HepG2 (cell line): Measurements from ENCODE around the gene ABHD12. TPM values are rescaled to one million over a fixed set of nuclear protein-coding genes. Genes with fewer than 3 reads are reported as not detected.

Experiments used
- ARID4A ChIP-seq: sonication (generic); formaldehyde crosslinking; IDR thresholded peaks from 2 replicates; pipeline ENCODE4 v1.5.0; 2020; ENCODE audit warnings: mild to moderate bottlenecking, missing genetic modification reagents, borderline replicate concordance
- CHD4 ChIP-seq: fragments of 200-600 bp; sonication (generic); IDR thresholded peaks from 2 replicates; pipeline ENCODE4 v1.7.0; 2017; ENCODE audit warnings: mild to moderate bottlenecking, low read length, borderline replicate concordance
- GABPB1 ChIP-seq: IDR thresholded peaks from 2 replicates; pipeline ENCODE4 v1.6.1; 2016; ENCODE audit warnings: mild to moderate bottlenecking, missing genetic modification reagents, moderate library complexity, missing compliant biosample characterization
- GPN1 ChIP-seq: sonication (generic); formaldehyde crosslinking; IDR thresholded peaks from 2 replicates; pipeline ENCODE4 v1.5.1; 2020; ENCODE audit warnings: missing genetic modification reagents, borderline replicate concordance
- HMG20A ChIP-seq: IDR thresholded peaks from 2 replicates; pipeline ENCODE4 v1.6.1; 2016; ENCODE audit warnings: borderline replicate concordance
- POGK ChIP-seq: sonication (generic); formaldehyde crosslinking; conservative IDR thresholded peaks from 2 replicates; pipeline ENCODE4 v1.8.0; 2022; ENCODE audit warnings: mild to moderate bottlenecking, moderate library complexity, missing genetic modification reagents
- PRMT3 ChIP-seq: sonication (generic); formaldehyde crosslinking; IDR thresholded peaks from 2 replicates; pipeline ENCODE4 v1.8.1; 2022; ENCODE audit warnings: low read depth, mild to moderate bottlenecking, moderate library complexity, missing genetic modification reagents, borderline replicate concordance
- TEAD3 ChIP-seq: optimal IDR thresholded peaks from 2 replicates; pipeline ENCODE3; 2016; ENCODE audit warnings: borderline replicate concordance
- TOE1 ChIP-seq: sonication (generic); formaldehyde crosslinking; IDR thresholded peaks from 2 replicates; pipeline ENCODE4 v1.4.0; 2020; ENCODE audit warnings: mild to moderate bottlenecking, missing genetic modification reagents
- TSC22D2 ChIP-seq: sonication (generic); formaldehyde crosslinking; IDR thresholded peaks from 2 replicates; pipeline ENCODE4 v1.5.1; 2020; ENCODE audit warnings: missing genetic modification reagents, mild to moderate bottlenecking, borderline replicate concordance
- ZNF20 ChIP-seq: sonication (generic); formaldehyde crosslinking; IDR thresholded peaks from 2 replicates; pipeline ENCODE4 v1.4.0; 2020; ENCODE audit warnings: mild to moderate bottlenecking, moderate library complexity, missing genetic modification reagents
- ZNF225 ChIP-seq: sonication (generic); formaldehyde crosslinking; IDR thresholded peaks from 2 replicates; pipeline ENCODE4 v1.4.0; 2020; ENCODE audit warnings: mild to moderate bottlenecking, missing genetic modification reagents
- ZNF446 ChIP-seq: sonication (generic); formaldehyde crosslinking; IDR thresholded peaks from 2 replicates; pipeline ENCODE4 v1.5.0; 2020; ENCODE audit warnings: mild to moderate bottlenecking, missing genetic modification reagents
- ZNF562 ChIP-seq: sonication (generic); formaldehyde crosslinking; IDR thresholded peaks from 2 replicates; pipeline ENCODE4 v1.8.0; 2022; ENCODE audit warnings: missing genetic modification reagents, borderline replicate concordance
- ZNF598 ChIP-seq: sonication (generic); formaldehyde crosslinking; IDR thresholded peaks from 2 replicates; pipeline ENCODE4 v1.5.1; 2020; ENCODE audit warnings: mild to moderate bottlenecking, missing genetic modification reagents, borderline replicate concordance
- ZNF646 ChIP-seq: sonication (generic); formaldehyde crosslinking; IDR thresholded peaks from 2 replicates; pipeline ENCODE4 v1.9.0; 2021; ENCODE audit warnings: mild to moderate bottlenecking, missing genetic modification reagents
- ZNF772 ChIP-seq: sonication (generic); formaldehyde crosslinking; IDR thresholded peaks from 2 replicates; pipeline ENCODE4 v1.5.0; 2020; ENCODE audit warnings: mild to moderate bottlenecking, missing genetic modification reagents
- polyA plus RNA-seq, 8 experiments: library from polyadenylated mRNA; depleted of rRNA in 3 of 8; stranded (reverse) in 7 of 8; unstranded in 1 of 8; fragments of >200 nt; fragmentation: Illumina TruSeq in 4 of 8; extraction: Trizol in 4 of 8; gene quantifications; 2 replicates each; pipeline versions ENCODE4 v1.2.1 to v1.2.3, GENCODE V29; 2011 to 2016; ENCODE audit warnings: low read depth in 4 of 8, missing spikeins in 1 of 8, mixed read lengths in 1 of 8; ENCODE audit not compliant: insufficient read depth in 1 of 8
- total RNA-seq, 5 experiments: library from RNA; depleted of rRNA; stranded (reverse); fragments of >200 nt; fragmentation: Illumina TruSeq; extraction: Trizol; gene quantifications; 2 replicates each; pipeline ENCODE4 v1.2.3, GENCODE V29; 2016; ENCODE audit warnings: low read depth in 1 of 5

ABHD12 gene
- total and polyA plus RNA-seq, 2 of the 13 experiments (the other 11 are each of a cell fraction or from before 2014, with no cell fraction given): 23.5 to 72.1 TPM

DNA sequence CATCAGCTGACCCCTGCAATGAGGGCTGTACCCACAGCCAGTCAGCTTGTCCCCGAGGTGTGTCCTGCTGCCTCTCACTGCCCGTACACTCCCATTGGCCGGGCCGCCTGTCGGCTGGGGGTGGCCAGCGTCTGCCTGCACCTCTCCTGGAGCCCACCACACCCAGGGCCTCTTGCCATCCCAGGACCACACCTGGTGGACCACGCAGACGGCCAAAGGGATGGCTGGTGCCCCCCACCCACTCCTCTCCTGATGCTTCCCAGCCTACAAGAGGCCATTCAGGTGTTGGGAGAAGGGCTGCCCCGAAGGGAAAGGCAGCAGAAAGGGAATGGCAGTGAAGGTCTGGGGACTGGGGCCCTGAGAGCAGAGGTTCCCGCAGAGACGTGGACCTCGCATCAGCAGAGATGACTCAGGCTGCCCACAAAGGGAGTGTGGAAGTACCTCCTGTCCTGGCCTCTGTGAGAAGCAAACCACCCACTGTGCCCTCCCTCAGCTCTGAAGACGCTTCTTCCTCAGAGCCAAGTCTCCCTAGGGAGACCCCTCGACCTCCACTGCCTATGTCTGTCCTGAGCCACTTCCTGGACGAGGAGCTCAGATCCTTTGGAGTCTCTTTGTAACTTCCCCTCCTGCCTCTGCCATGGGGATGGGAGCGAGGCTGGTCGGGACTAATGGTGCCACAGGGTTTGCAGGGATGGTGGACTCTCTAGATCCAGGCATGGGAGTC, 81.8 kb downstream of the ABHD12 start (continued):
- TF ChIP-seq ARID4A: no peak
- no peak for TF ChIP-seq ZNF20 (CRISPR knock-in tag)
- TF ChIP-seq ZNF562 (CRISPR knock-in tag): no peak
- no peak for TF ChIP-seq CHD4
- TF ChIP-seq POGK (CRISPR knock-in tag): no peak
- no peak for TF ChIP-seq TEAD3 (CRISPR knock-in tag)
- TF ChIP-seq ZNF646 (CRISPR knock-in tag): no peak
- no peak for TF ChIP-seq PRMT3
- no peak for TF ChIP-seq TOE1 (CRISPR knock-in tag)
- no peak for TF ChIP-seq TSC22D2 (CRISPR knock-in tag)
- no peak for TF ChIP-seq ZNF598 (CRISPR knock-in tag)
- no peak for TF ChIP-seq HMG20A
- TF ChIP-seq ZNF225 (CRISPR knock-in tag): no peak
- no peak; the same call in 1 of the 2 replicates for TF ChIP-seq GABPB1 (CRISPR knock-in tag)
- no peak for TF ChIP-seq ZNF446 (CRISPR knock-in tag)
- TF ChIP-seq ZNF772 (CRISPR knock-in tag): no peak
- no peak for TF ChIP-seq GPN1 (CRISPR knock-in tag)
